ENCODE data around the gene PTPN9.
"Not testable (repeated sequence)": the region's sequence is repeated elsewhere in the genome, so short reads cannot be mapped to it uniquely, and the experiment has no call there.

GRCh38 chr15:75443972-75444453 lies 135.1 kb downstream of the PTPN9 start:
- TF ChIP-seq, protein P1, sequence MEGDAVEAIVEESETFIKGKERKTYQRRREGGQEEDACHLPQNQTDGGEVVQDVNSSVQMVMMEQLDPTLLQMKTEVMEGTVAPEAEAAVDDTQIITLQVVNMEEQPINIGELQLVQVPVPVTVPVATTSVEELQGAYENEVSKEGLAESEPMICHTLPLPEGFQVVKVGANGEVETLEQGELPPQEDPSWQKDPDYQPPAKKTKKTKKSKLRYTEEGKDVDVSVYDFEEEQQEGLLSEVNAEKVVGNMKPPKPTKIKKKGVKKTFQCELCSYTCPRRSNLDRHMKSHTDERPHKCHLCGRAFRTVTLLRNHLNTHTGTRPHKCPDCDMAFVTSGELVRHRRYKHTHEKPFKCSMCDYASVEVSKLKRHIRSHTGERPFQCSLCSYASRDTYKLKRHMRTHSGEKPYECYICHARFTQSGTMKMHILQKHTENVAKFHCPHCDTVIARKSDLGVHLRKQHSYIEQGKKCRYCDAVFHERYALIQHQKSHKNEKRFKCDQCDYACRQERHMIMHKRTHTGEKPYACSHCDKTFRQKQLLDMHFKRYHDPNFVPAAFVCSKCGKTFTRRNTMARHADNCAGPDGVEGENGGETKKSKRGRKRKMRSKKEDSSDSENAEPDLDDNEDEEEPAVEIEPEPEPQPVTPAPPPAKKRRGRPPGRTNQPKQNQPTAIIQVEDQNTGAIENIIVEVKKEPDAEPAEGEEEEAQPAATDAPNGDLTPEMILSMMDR (IDR thresholded peaks at IDR 0.05; ENCODE audit: insufficient read depth, low read length, poor library complexity, severe bottlenecking): not testable (repeated sequence)
- not testable (repeated sequence) for TF ChIP-seq EZH2phosphoT487 (conservative IDR thresholded peaks at IDR 0.05; ENCODE audit: low read length)

Data from SU-DHL-6 (cell line).